ENCODE measurements around the gene CCDC177. TPM values are rescaled to one million over a fixed set of nuclear protein-coding genes. Genes with fewer than 3 reads are reported as not detected.
A peak's percentile ranks its signal among the peaks of the same experiment; 100 is the strongest.

CCDC177 gene
- total RNA-seq, 1 donor from 2014 or later = 0.08 TPM

GRCh38 chr14:69570836-69571330 is 3.8 kb downstream of the CCDC177 start:
- no peak for ATAC-seq
- no peak for DNase-seq (ENCODE audit: low spot score)

- no peak for ATAC-seq
- DNase-seq (ENCODE audit: low spot score) = no peak
These were observed 4.8 kb downstream of the CCDC177 start for GRCh38 chr14:69569859-69570258.

- no peak for ATAC-seq
These were observed 7.1 kb downstream of the CCDC177 start for GRCh38 chr14:69567563-69567962.

GRCh38 chr14:69561893-69562292 is 12.8 kb downstream of the CCDC177 start:
- DNase-seq (ENCODE audit: low spot score) (no peak), ATAC-seq (no peak)

More at GRCh38 chr14:69567563-69567962, 7.1 kb downstream of the CCDC177 start:
- no peak for DNase-seq (ENCODE audit: low spot score)

- ATAC-seq = no peak
- no peak for DNase-seq (ENCODE audit: low spot score)
These were observed 13.8 kb downstream of the CCDC177 start for GRCh38 chr14:69560826-69561225.

GRCh38 chr14:69559581-69560011 is 15.1 kb downstream of the CCDC177 start:
- DNase-seq (ENCODE audit: low spot score) = no peak
- no peak for ATAC-seq

- ATAC-seq (no peak), DNase-seq (ENCODE audit: low spot score) (no peak)
These were observed 15.9 kb downstream of the CCDC177 start for GRCh38 chr14:69558774-69559173.

GRCh38 chr14:69554500-69554899 is 20.2 kb downstream of the CCDC177 start:
- DNase-seq (ENCODE audit: low spot score) = no peak
- ATAC-seq = no peak

- no peak for ATAC-seq
- no peak for DNase-seq (ENCODE audit: low spot score)
These were observed 21.4 kb downstream of the CCDC177 start for GRCh38 chr14:69553252-69553651.

GRCh38 chr14:69551511-69551910 is 23.2 kb downstream of the CCDC177 start:
- no peak for ATAC-seq
- no peak for DNase-seq (ENCODE audit: low spot score)

- no peak for DNase-seq (ENCODE audit: low spot score)
- no peak for ATAC-seq
These were observed 26.1 kb downstream of the CCDC177 start for GRCh38 chr14:69548566-69548965.

- ATAC-seq = peak; percentile 61
- no peak for DNase-seq (ENCODE audit: low spot score)
These were observed 26.8 kb downstream of the CCDC177 start for GRCh38 chr14:69547701-69548348.

GRCh38 chr14:69543341-69544115 is 31.1 kb downstream of the CCDC177 start:
- ATAC-seq (peak; percentile 18), DNase-seq (ENCODE audit: low spot score) (no peak)

GRCh38 chr14:69542311-69542710 is 32.4 kb downstream of the CCDC177 start:
- no peak for ATAC-seq

GRCh38 chr14:69540654-69541335 is 33.9 kb downstream of the CCDC177 start:
- DNase-seq (ENCODE audit: low spot score) (no peak), ATAC-seq (peak; percentile 63)

More at GRCh38 chr14:69542311-69542710, 32.4 kb downstream of the CCDC177 start:
- no peak for DNase-seq (ENCODE audit: low spot score)

GRCh38 chr14:69539631-69540410 is 34.9 kb downstream of the CCDC177 start:
- DNase-seq (ENCODE audit: low spot score) (peak; percentile 79), ATAC-seq (peak; percentile 65)

GRCh38 chr14:69538766-69539165 is 35.9 kb downstream of the CCDC177 start:
- ATAC-seq (no peak), DNase-seq (ENCODE audit: low spot score) (no peak)

- no peak for DNase-seq (ENCODE audit: low spot score)
- ATAC-seq = no peak
These were observed 36.8 kb downstream of the CCDC177 start for GRCh38 chr14:69537900-69538299.

GRCh38 chr14:69536971-69537370 is 37.7 kb downstream of the CCDC177 start:
- ATAC-seq = no peak
- DNase-seq (ENCODE audit: low spot score) = no peak

GRCh38 chr14:69535230-69535848 is 39.3 kb downstream of the CCDC177 start:
- ATAC-seq (peak; percentile 85), DNase-seq (ENCODE audit: low spot score) (peak; percentile 54)

Data from left lobe of liver (tissue), 2 donors.